HG02970 (cell line): ENCODE data around the gene POC1B.
"Not testable (repeated sequence)": the region's sequence is repeated elsewhere in the genome, so short reads cannot be mapped to it uniquely, and the experiment has no call there.

Source experiments
- ATAC-seq: cut with Tn5 transposase; IDR thresholded peaks from one replicate; pipeline ENCODE4 v1.9.1; 2021; ENCODE audit warnings: mild to moderate bottlenecking, moderate library complexity, moderate number of reproducible peaks; ENCODE audit not compliant: unreplicated experiment, low FRiP score

The POC1B gene

DNA sequence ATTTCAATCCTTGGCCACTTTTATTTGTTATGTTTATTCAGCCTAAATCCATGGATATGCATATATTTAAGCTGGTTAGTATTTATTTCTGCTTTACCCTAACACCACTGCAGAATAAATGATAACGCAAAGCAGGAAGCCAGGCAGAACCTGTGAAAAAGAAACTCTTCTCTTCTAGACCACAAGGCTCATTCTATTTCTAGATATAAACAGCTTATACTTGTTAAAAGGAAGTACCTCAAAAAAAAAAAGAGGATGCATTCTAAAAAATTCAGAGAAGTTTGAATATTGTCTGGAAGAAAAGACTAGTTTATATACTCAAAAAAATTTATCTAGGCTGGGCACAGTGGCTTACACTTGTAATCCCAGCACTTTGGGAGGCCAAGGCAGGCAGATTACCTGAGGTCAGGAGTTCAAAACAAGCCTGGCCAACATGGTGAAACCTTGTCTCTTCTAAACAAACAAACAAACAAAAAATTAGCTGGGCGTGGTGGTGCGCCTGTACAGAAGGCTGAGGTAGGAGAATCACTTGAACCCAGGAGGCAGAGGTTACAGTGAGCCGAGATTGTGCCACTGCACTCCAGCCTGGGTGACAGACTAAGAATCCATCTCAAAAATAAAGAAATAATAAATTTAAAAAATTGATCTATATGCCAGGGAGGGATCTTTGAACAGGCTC is 57.1 kb downstream of the POC1B start:
- ATAC-seq = no peak

GRCh38 chr12:89468017-89468416 is 57.8 kb downstream of the POC1B start:
- ATAC-seq = no peak

GRCh38 chr12:89464974-89465592 is 60.8 kb downstream of the POC1B start:
- ATAC-seq = no peak

DNA sequence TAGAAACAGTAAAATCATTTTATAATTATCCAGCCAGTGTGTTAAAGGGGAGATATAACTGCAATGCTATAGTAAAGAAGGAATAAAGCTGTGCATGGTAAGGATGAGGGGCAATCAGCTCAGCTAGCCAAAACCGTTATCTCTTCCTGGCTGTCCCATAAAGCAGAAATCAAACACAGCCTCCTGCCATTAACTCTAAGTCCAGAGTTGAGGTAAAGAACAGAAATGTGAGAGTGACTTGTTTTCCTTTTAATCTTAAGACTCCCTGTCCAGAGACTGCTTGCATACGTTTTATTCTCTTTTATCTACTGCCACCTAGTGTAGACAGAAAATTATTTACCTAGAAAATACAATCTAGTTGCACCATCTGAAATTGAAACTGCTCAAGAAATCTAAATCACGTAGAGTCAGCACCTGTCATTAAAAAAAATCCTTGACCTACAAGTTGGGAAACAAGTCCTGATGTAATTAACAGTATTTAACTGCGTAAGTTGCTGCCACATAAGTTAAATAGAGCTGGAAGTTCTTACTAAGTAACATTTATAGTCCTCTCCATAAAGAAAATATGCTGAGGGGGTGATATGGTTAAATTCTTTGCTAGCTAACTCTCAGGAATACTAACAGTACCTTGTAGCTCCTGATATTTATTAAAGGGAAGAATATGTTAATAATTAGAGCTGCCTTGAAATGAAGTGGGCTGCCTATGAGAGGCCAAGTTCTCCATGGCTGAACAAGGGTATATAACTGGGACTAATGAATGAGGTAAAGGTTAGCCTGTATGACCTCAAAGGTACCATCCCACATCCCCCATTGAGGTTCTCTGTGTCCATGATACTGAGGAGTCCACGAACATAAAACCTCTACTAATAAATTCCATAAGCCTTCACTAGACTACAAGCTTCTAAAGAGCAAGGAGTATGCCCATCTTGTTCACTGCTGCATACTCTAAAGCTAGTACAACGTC is 63.9 kb downstream of the POC1B start:
- ATAC-seq = peak; percentile 89

DNA sequence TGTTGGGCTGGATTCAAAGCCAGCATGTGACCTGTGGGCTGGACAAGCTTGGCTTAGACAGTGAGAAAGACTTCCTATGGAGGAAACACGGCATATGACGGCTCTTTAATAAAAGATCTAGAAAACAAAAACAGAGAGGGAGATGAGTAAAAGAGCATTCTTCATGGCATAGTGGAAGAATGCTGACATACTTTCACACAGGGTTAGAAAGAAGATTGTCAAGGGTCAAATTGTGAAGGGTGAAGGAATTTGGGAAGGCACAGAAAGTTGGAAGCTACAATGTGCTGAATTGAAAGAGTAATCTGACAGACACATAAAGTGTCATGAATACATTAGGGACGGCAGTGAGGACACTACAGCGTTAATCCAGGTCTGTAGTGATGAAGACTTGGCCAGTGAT is 64.7 kb downstream of the POC1B start:
- no peak for ATAC-seq

DNA sequence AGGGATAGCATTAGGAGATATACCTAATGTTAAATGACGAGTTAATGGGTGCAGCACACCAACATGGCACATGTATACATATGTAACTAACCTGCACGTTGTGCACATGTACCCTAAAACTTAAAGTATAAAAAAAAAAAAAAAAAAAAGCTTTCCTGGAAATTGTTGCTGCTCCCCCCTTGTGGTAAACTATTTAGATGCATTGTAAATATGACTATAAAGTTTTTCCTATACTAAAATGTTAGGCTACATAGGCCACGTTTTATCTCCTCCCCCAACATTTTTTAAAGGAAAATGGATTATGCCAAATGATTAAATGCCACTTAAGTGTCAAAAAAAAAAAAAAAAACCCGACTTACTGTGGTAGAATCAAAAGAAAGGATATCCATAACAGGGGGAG is 66.6 kb downstream of the POC1B start:
- not testable (repeated sequence) for ATAC-seq

GRCh38 chr12:89456565-89456964 is 69.3 kb downstream of the POC1B start:
- no peak for ATAC-seq

DNA sequence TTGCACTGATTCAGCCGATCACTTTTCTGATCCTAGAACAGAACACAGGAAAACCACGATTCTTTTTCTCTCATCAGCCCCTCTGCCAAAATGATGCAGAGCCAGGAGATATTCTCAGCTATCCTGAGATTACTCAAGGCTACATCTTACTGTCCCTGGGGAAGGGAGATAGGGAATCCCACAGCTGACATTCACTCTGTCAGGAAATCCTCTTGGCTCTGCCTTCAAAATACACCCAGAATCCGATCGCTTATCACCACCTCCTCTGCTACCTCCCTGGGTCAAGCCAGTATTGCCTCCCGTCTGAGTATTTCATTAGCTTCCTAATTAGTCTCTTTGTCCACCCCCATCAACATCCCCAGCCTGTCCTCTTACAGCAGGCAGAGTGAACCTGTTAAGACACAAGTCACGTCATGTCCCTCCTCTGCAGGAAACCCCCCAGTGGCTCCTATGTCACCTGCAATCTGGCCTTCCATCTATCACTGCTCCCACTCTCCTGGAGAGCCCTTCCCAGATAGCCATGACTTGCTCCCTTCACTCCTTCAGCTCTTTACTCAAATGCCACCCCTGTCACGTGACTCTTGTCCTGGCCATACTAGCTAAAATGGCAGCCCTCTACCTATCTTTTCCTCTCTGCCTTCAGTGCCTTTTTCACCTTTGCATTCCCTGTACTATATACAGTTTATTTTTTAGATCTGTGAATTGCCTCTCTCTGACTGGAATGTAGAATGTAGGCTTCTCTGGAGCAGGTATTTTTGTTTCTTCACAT is 71.6 kb downstream of the POC1B start:
- ATAC-seq = no peak

DNA sequence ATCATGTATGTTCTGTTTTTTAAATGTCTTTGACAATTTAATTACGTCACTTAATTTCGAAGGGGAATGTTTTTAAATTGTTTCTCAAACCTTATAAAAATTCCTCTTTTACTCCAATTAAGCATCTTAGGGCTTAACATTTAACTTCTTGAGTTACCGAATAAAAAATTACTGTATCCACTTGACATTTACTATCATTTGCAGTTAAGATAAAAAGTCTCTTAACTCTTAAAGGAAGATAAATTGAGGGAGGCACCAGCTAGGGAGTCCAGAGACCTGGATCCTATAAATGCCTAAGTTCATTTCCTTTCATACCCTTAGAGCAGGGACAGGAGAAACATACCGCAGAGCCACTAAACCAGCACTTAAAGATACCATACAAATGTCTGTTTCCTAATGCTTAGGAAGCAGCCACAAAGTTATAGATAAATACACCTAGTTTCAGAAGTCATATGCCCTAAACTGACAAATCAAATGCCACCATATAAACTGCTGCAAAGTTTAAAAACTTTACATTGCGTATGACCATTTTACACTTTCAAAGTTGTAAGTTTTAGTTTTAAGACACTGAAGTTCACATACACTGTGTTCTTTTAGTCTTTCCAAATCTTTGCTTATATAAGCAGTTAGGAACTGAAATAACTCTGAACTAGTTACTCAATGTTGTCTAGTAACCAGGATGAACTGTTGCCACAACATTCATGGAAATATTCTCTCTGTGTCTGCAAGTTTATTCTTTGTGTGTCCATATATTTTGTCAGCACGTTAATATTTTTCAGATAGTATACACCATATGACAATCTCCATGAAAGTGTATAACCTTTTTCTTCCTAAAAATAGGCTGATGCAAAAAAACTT is 72.5 kb downstream of the POC1B start:
- no peak for ATAC-seq

GRCh38 chr12:89451841-89452251 is 74.0 kb downstream of the POC1B start:
- ATAC-seq = no peak

DNA sequence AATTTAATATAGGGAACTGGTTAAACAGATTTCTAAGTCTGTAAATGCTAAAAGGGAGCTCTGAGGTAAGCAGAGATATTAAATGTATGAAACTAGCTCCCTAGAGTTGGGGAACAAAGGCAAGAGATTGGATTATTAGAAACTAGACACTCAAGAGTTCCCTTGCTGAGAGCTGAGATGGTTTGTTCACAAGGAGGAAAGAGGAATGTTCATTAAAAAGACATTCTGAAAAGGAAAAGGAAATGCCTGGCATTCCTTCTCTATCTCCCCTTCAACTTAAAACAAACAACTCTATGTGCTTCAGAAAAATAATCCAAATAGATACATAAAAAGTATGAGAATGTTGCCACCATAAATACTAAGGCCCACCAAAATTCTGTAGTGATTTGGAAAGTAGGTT is 74.9 kb downstream of the POC1B start:
- no peak for ATAC-seq

DNA sequence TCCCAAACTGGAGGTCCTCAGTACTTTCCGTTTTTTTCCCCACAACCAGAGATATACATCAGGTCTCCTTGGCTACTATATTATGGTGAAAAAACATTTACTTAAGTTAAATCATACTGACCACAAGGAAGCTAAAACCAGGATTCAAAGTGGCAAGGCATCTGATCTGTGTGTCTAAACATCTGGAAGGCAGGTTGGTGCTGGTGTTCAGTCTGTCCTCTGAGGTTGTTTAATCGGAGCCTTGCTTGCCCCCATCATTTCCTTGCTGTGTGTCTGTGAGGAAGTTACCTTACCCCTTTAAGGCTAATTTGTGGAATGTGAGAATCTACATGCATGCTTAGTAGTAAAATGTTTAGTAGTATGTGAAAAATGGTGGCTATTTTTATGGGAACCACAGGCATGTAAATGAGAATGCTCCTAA is 76.9 kb downstream of the POC1B start:
- no peak for ATAC-seq

DNA sequence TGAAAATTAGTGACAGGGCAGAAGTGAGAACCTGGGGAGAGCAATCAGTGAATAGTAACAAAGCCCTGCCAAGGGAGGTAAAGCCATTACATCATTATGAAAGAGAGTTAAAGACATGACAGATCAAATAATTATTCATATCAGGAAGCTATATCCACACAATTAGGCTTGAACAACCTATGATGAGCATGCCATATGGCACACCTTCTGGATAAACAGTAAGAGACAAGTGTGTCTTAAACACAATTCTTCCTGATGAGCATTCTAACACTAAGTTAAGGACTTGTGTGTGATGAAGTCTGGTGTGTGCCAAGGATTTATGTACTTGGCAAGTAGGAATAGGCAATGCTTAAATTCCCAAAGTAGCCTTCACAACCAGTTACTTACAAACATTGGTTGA is 77.3 kb downstream of the POC1B start:
- ATAC-seq = no peak

GRCh38 chr12:89439941-89440340 is 85.9 kb downstream of the POC1B start:
- ATAC-seq = no peak

DNA sequence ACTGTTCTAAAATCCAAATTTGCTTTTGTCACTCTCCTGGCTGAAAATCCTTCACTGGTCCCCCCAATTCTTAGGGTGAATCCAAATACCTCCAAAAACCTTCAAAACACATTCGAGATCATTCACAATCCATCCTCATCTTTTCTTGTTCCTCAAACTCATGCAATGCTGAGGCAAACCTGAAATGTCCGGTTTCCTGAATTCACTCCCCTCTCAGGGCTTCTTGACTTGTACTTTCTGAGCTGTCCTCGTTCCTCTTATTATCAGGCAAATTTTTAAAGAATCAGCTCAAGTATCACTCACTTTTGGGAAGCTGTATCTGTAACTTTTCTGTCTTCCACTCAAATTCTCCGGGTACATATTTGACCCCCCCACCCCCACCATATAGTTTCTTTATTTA is 88.6 kb downstream of the POC1B start:
- no peak for ATAC-seq

GRCh38 chr12:89436062-89436461 is 89.8 kb downstream of the POC1B start:
- no peak for ATAC-seq

DNA sequence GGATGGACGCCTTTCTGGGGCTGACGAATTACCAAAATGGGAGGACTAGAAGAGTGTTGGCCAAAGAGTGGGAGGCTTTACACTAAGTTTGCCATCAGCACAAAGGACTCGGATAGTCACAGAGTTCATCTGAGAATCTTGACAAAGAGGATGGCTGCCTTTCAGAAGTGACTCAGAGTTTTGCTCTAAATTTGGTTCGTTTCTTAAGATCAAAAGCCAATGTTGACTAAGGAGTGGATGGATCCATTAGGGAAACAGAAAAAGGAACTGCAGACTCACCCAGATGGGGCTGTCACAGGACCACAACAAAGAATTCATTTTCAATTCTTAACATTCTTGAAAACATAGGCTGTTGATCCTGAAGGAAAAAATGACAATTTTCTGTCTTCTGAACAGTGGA is 92.2 kb downstream of the POC1B start:
- ATAC-seq = no peak

DNA sequence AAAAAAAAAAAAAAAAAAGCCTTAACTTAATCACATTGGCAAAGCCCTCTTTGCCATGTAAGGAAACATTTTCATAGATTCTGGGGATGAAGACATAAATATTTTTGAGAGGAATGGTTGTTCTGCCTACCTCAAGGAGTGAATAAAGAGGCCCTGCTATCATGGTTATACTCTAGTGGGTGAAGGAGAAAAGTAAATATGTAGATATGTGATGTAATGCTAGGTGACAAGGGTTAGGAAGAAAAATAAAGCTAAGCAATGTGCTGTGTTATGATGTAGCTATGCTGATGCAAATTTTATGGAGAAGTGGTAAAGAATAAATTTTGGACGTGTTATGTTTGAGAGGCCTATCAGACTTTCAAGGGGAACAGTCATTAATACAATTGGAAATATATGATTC is 93.5 kb downstream of the POC1B start:
- no peak for ATAC-seq

DNA sequence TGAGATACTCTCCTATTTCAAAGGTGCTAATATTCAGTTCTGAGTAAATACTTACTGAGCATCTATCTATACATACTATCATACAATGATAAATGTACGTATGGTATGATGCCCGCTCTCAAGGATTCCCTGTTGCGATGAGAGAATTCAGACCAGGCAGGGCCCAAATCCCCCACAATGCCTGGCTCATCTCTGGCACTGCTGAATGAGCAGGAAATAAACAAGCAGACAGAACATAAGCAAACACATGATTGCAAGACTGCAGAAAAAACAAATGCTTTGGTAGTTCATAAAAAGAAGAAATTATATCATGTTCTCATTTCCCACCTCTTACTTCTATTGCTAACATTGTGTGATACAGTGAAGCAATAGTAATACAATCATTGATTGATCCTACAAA is 96.3 kb downstream of the POC1B start:
- no peak for ATAC-seq
